Prostate gland (tissue), 2 donors: ENCODE results near the gene SYNPO. TPM values are rescaled to one million over a fixed set of nuclear protein-coding genes. Genes with fewer than 3 reads are reported as not detected.

Experiments used
- DNase-seq: peaks from one replicate; pipeline ENCODE4 v3.0.0-alpha.2; 2019; ENCODE audit warnings: low spot score
- H3K27ac ChIP-seq, 2 donors: fragments of 200-600 bp; sonication (generic); 2 replicates each; pipeline ENCODE4 v1.5.1; 2017 to 2019
- H3K27me3 ChIP-seq: fragments of 200-600 bp; sonication (generic); replicated peaks from 2 replicates; pipeline ENCODE4 v1.5.1; 2019; ENCODE audit not compliant: insufficient read depth
- H3K36me3 ChIP-seq, 2 donors: fragments of 200-600 bp; sonication (generic); 1 replicate in 1 of 2; 2 replicates in 1 of 2; pipeline versions ENCODE4 v1.5.1 to v1.8.1; 2017 to 2019
- H3K4me1 ChIP-seq: fragments of 200-600 bp; sonication (generic); replicated peaks from 2 replicates; pipeline ENCODE4 v1.5.1; 2019
- H3K4me3 ChIP-seq, 2 donors: fragments of 200-600 bp; sonication (generic); 2 replicates each; pipeline ENCODE4 v1.5.1; 2017 to 2019
- H3K9me3 ChIP-seq: fragments of 200-600 bp; sonication (generic); 2 replicates; pipeline ENCODE4 v1.5.1; 2017
- POLR2A ChIP-seq: fragments of 450-650 bp; IDR thresholded peaks from one replicate; pipeline ENCODE4 v1.6.1; 2016; ENCODE audit warnings: antibody characterized with exemption, mild to moderate bottlenecking
- POLR2AphosphoS5 ChIP-seq: sonication (generic); formaldehyde crosslinking; IDR thresholded peaks from one replicate; pipeline ENCODE4 v1.6.1; 2017; ENCODE audit warnings: antibody characterized with exemption
- WGBS: methylation state at CpG from one replicate; pipeline ENCODE4 v1.1.5; 2018; 5-methylcytosine and 5-hydroxymethylcytosine counted together
- intact Hi-C: fragments of 100-400 bp; cut with DNase I; formaldehyde crosslinking; loops from one replicate; pipeline ENCODE4 v1.14.2; 2022
- total RNA-seq, 2 donors: library from RNA; depleted of rRNA; stranded (reverse); fragments of >200 nt; gene quantifications; one replicate each; pipeline ENCODE4 v1.1.0, GENCODE V29; 2016
- TF ChIP-seq, protein P1 (sequence below), 4 experiments: fragments of 200-600 bp in 2 of 4; fragments of 450-650 bp in 2 of 4; sonication (generic) in 2 of 4; IDR thresholded peaks; 1 replicate in 3 of 4; 2 replicates in 1 of 4; pipeline ENCODE4 v1.5.1; 2016 to 2019; ENCODE audit warnings: antibody characterized with exemption in 4 of 4, mild to moderate bottlenecking in 2 of 4, moderate library complexity in 2 of 4

SYNPO gene
- total RNA-seq, 2 donors from 2014 or later, result 13.7 to 61.0 TPM

DNA sequence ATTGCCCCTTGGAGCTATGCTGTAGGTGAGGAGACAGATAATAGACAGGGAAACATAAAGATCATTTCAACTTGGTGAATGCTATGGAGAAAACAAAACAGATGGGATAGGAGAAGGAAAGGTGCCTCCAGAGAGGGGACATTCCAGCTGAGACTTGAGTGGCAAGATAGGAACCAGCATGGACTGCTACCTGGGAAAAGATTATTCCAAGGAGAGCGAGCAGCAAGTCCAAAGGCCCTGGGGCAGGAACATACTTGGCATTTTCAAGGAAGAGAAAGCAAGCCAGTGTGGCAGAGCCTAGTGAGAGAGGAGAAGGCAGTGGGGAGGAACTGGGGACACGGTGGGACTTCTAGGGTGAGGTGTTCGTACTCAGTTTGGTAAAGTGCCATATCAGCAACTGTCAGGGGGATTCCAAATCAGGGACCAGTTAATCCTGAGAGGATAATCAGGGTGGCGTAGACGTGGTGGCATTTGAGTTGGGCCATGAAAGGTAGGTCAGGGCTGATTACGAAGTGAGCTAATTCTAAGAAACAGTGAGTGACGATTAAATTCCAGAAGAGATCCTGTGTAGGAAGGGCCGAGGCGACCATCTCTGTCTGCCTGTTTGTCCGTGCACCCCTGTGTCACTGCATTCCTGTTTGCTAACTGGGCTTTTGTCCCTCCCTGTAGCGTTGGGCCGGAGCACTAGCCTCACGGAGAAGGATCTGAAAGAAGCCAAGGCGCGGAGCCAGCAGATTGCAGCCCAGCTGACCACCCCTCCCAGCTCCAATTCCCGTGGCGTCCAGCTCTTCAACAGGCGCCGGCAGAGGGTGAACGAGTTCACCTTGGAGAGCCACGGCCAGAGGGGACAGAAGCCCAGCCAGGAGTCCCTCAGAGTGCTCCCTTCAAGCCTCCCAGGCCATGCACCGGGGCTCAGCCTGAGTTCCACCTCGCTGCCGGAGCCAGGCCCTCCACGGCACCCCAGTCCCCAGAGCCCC, 7.1 kb downstream of the SYNPO start:
- H3K27ac ChIP-seq, result peak overlapping the region; percentile 30 to 31
- TF ChIP-seq, protein P1, sequence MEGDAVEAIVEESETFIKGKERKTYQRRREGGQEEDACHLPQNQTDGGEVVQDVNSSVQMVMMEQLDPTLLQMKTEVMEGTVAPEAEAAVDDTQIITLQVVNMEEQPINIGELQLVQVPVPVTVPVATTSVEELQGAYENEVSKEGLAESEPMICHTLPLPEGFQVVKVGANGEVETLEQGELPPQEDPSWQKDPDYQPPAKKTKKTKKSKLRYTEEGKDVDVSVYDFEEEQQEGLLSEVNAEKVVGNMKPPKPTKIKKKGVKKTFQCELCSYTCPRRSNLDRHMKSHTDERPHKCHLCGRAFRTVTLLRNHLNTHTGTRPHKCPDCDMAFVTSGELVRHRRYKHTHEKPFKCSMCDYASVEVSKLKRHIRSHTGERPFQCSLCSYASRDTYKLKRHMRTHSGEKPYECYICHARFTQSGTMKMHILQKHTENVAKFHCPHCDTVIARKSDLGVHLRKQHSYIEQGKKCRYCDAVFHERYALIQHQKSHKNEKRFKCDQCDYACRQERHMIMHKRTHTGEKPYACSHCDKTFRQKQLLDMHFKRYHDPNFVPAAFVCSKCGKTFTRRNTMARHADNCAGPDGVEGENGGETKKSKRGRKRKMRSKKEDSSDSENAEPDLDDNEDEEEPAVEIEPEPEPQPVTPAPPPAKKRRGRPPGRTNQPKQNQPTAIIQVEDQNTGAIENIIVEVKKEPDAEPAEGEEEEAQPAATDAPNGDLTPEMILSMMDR (IDR thresholded peaks at IDR 0.05), result no peak
- TF ChIP-seq POLR2AphosphoS5 (no peak), POLR2A (no peak)
- no peaks in the 10 kb centered on the region for H3K27me3 ChIP-seq
- no peak for DNase-seq
- H3K4me3 ChIP-seq, result no peak overlapping the region
- H3K36me3 ChIP-seq, result no peaks in the 10 kb centered on the region
- 54% methylated on average over 25 of the region's 25 CpGs for WGBS
- no peaks in the 10 kb centered on the region for H3K9me3 ChIP-seq
- H3K4me1 ChIP-seq, result peaks cover 3% of the 10 kb centered on the region
- intact Hi-C loops, result no loop called here

DNA sequence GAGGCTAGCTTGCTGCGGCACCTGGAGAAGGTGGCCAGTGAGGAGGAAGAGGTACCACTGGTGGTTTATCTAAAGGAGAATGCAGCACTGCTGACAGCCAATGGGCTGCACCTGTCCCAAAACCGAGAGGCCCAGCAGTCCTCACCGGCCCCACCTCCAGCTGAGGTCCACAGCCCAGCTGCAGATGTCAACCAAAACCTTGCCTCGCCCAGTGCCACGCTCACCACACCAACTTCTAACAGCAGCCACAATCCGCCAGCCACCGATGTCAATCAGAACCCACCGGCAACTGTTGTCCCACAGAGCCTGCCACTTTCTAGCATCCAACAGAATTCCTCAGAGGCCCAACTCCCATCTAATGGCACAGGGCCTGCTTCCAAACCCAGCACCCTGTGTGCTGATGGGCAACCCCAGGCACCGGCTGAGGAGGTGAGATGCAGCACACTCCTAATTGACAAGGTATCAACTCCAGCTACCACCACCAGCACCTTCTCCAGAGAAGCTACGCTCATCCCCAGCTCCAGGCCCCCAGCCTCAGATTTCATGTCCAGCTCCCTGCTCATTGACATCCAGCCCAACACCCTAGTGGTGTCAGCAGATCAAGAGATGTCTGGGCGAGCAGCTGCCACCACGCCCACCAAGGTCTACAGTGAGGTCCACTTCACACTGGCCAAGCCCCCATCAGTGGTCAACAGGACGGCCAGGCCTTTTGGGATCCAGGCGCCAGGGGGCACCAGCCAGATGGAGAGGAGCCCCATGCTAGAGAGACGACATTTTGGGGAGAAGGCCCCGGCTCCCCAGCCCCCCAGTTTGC, 8.0 kb downstream of the SYNPO start:
- Histone ChIP-seq H3K27ac (peak overlapping the region; percentile 30 to 31), H3K4me1 (no peaks in the 10 kb centered on the region), H3K4me3 (no peak overlapping the region), H3K9me3 (no peaks in the 10 kb centered on the region), H3K36me3 (no peaks in the 10 kb centered on the region), H3K27me3 (no peaks in the 10 kb centered on the region)
- intact Hi-C loops, result no loop called here
- WGBS, result 92% methylated on average over 16 of the region's 16 CpGs
- TF ChIP-seq, protein P1 (IDR thresholded peaks at IDR 0.05), result no peak
- TF ChIP-seq POLR2AphosphoS5 (no peak), POLR2A (no peak)
- DNase-seq, result no peak

DNA sequence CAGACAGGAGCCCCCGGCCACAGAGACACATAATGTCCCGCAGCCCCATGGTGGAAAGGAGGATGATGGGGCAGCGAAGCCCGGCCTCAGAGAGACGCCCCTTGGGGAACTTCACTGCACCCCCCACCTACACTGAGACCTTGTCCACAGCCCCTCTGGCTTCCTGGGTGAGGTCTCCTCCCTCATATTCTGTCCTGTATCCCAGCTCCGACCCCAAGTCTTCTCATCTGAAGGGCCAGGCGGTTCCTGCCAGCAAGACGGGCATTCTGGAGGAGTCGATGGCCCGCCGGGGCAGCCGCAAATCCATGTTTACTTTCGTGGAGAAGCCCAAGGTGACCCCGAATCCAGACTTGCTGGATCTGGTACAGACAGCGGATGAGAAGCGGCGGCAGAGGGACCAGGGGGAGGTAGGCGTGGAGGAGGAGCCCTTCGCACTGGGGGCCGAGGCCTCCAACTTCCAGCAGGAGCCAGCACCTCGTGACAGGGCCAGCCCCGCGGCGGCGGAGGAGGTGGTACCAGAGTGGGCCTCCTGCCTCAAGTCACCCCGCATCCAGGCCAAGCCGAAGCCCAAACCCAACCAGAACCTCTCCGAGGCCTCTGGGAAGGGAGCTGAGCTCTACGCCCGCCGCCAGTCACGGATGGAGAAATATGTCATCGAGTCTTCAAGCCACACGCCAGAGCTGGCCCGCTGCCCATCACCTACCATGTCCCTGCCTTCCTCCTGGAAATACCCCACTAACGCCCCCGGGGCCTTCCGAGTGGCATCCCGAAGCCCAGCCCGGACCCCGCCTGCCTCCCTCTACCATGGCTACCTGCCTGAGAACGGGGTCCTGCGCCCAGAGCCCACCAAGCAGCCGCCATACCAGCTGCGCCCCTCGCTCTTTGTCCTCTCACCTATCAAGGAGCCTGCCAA, 8.9 kb downstream of the SYNPO start:
- H3K36me3 ChIP-seq, result no peaks in the 10 kb centered on the region
- WGBS, result 92% methylated on average over 36 of the region's 46 CpGs
- no peaks in the 10 kb centered on the region for H3K9me3 ChIP-seq
- no peaks in the 10 kb centered on the region for H3K4me1 ChIP-seq
- DNase-seq, result no peak
- H3K4me3 ChIP-seq, result no peak overlapping the region
- H3K27ac ChIP-seq, result no peak overlapping the region
- intact Hi-C loops, result no loop called here
- TF ChIP-seq, protein P1 (IDR thresholded peaks at IDR 0.05), result no peak
- TF ChIP-seq POLR2AphosphoS5 (no peak), POLR2A (no peak)
- no peaks in the 10 kb centered on the region for H3K27me3 ChIP-seq

DNA sequence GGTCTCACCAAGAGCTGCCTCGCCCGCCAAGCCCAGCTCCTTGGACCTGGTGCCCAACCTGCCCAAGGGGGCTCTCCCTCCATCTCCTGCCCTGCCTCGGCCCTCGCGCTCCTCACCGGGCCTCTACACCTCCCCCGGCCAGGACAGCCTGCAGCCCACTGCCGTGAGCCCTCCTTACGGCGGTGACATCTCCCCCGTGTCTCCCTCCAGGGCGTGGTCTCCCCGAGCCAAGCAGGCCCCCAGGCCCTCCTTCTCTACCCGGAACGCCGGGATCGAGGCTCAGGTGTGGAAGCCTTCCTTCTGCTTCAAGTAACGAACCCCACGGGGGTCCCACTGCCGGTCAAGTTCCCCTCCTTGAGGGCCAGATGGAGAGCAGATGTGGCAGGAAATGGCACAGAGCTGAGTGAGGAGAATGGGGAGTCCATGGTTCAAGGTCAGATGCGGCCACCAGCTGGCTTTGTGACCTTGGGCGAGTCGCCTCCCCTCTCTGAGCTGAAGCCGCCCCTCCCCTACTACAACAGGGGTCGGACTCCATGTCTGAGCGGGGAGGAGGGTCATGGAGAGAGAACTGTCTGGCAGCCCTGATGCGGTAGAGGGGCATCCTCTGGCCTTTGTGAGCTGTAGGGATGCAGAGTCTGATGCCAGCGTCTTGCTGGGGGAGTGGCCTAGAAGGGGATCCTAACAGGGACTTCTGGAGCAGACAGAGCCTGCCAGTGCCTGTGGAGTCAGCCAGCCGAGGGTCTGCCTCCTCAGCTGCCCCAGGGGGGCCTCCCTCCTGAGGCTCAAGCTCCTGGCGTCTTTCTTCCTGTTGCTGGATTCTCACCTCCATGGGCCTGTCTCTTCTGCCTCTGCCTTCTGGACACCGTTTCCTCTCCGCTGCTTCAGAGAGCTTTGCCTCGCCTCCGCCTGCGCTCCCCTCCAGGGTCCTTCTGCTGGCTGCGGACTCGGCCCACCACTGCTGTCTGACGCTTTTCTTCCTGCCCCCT, 9.9 kb downstream of the SYNPO start:
- no peaks in the 10 kb centered on the region for H3K9me3 ChIP-seq
- H3K36me3 ChIP-seq, result no peaks in the 10 kb centered on the region
- intact Hi-C loops, result no loop called here
- H3K27ac ChIP-seq, result no peak overlapping the region
- TF ChIP-seq POLR2AphosphoS5 (no peak), POLR2A (no peak)
- TF ChIP-seq, protein P1 (IDR thresholded peaks at IDR 0.05), result no peak
- no peak for DNase-seq
- no peak overlapping the region for H3K4me3 ChIP-seq
- 86% methylated on average over 38 of the region's 38 CpGs for WGBS
- H3K4me1 ChIP-seq, result no peaks in the 10 kb centered on the region
- H3K27me3 ChIP-seq, result no peaks in the 10 kb centered on the region
